GM19468 (cell line): Measurements from ENCODE around the gene PDE2A.

Source experiments
- ATAC-seq: cut with Tn5 transposase; IDR thresholded peaks from one replicate; pipeline ENCODE4 v1.9.1; 2021; ENCODE audit warnings: mild to moderate bottlenecking, moderate library complexity, moderate number of reproducible peaks; ENCODE audit not compliant: unreplicated experiment; ENCODE audit errors: extremely low read depth

Gene PDE2A

GRCh38 chr11:72641522-72642042, 32.6 kb downstream of the PDE2A start:
- no peak for ATAC-seq

GRCh38 chr11:72639502-72640375, 34.5 kb downstream of the PDE2A start:
- no peak for ATAC-seq

- no peak for ATAC-seq
Measured at GRCh38 chr11:72637926-72638325, 36.3 kb downstream of the PDE2A start.

GRCh38 chr11:72637198-72637597, 37.0 kb downstream of the PDE2A start:
- no peak for ATAC-seq

GRCh38 chr11:72636376-72636775, 37.8 kb downstream of the PDE2A start:
- ATAC-seq, result no peak

- ATAC-seq, result no peak
Measured at GRCh38 chr11:72635933-72636332, 38.3 kb downstream of the PDE2A start.

- ATAC-seq, result no peak
Measured at GRCh38 chr11:72635309-72635915, 38.8 kb downstream of the PDE2A start.

GRCh38 chr11:72634472-72635095, 39.6 kb downstream of the PDE2A start:
- ATAC-seq, result no peak

GRCh38 chr11:72634016-72634415, 40.2 kb downstream of the PDE2A start:
- ATAC-seq, result no peak

- ATAC-seq, result no peak
Measured at GRCh38 chr11:72633068-72633467, 41.2 kb downstream of the PDE2A start.

- ATAC-seq, result no peak
Measured at GRCh38 chr11:72631806-72632731, 42.2 kb downstream of the PDE2A start.

GRCh38 chr11:72630104-72630852, 43.9 kb downstream of the PDE2A start:
- no peak for ATAC-seq

GRCh38 chr11:72629266-72629665, 45.0 kb downstream of the PDE2A start:
- ATAC-seq, result no peak

- ATAC-seq, result no peak
Measured at GRCh38 chr11:72627594-72628281, 46.5 kb downstream of the PDE2A start.

GRCh38 chr11:72626414-72626936, 47.7 kb downstream of the PDE2A start:
- ATAC-seq, result no peak

GRCh38 chr11:72625691-72626413, 48.4 kb downstream of the PDE2A start:
- ATAC-seq, result no peak

GRCh38 chr11:72624496-72625201, 49.6 kb downstream of the PDE2A start:
- ATAC-seq, result no peak
